ENCODE results near the gene ATG10.
"Not testable (repeated sequence)": the region's sequence is repeated elsewhere in the genome, so short reads cannot be mapped to it uniquely, and the experiment has no call there.

ATG10 gene

GRCh38 chr5:81983563-81983962 is 11.7 kb downstream of the ATG10 start:
- not testable (repeated sequence) for DNase-seq

- no peak for DNase-seq
These were observed 14.3 kb downstream of the ATG10 start for GRCh38 chr5:81986126-81986525.

GRCh38 chr5:81989204-81989603 is 17.4 kb downstream of the ATG10 start:
- DNase-seq: no peak

GRCh38 chr5:81994679-81995078 is 22.9 kb downstream of the ATG10 start:
- DNase-seq: no peak

- DNase-seq: no peak
These were observed 23.6 kb downstream of the ATG10 start for GRCh38 chr5:81995407-81995806.

- no peak for DNase-seq
These were observed 32.7 kb downstream of the ATG10 start for GRCh38 chr5:82004511-82004910.

GRCh38 chr5:82009869-82010268 is 38.0 kb downstream of the ATG10 start:
- not testable (repeated sequence) for DNase-seq

- no peak for DNase-seq
These were observed 38.9 kb downstream of the ATG10 start for GRCh38 chr5:82010696-82011095.

GRCh38 chr5:82011761-82012160 is 39.9 kb downstream of the ATG10 start:
- no peak for DNase-seq

- not testable (repeated sequence) for DNase-seq
These were observed 42.8 kb downstream of the ATG10 start for GRCh38 chr5:82014644-82015043.

- no peak for DNase-seq
These were observed 46.6 kb downstream of the ATG10 start for GRCh38 chr5:82018462-82018861.

- no peak for DNase-seq
These were observed 47.7 kb downstream of the ATG10 start for GRCh38 chr5:82019342-82020138.

GRCh38 chr5:82022499-82022898 is 50.7 kb downstream of the ATG10 start:
- no peak for DNase-seq

- DNase-seq: no peak
These were observed 51.8 kb downstream of the ATG10 start for GRCh38 chr5:82023644-82024043.

GRCh38 chr5:82031220-82032119 is 59.6 kb downstream of the ATG10 start:
- no peak for DNase-seq

- DNase-seq: not testable (repeated sequence)
These were observed 71.1 kb downstream of the ATG10 start for GRCh38 chr5:82042894-82043293.

GRCh38 chr5:82044010-82044409 is 72.2 kb downstream of the ATG10 start:
- no peak for DNase-seq

GRCh38 chr5:82045554-82046275 is 73.9 kb downstream of the ATG10 start:
- peak; percentile 18 for DNase-seq

- DNase-seq: no peak
These were observed 74.4 kb downstream of the ATG10 start for GRCh38 chr5:82046276-82046647.

GRCh38 chr5:82050955-82051354 is 79.1 kb downstream of the ATG10 start:
- DNase-seq: no peak

- no peak for DNase-seq
These were observed 82.3 kb downstream of the ATG10 start for GRCh38 chr5:82054004-82054710.

GRCh38 chr5:82057051-82057450 is 85.2 kb downstream of the ATG10 start:
- peak; percentile 6 for DNase-seq

GRCh38 chr5:82058710-82059109 is 86.9 kb downstream of the ATG10 start:
- no peak for DNase-seq

Data from kidney glomerular epithelial cell (primary cell).